WTC11 (cell line): ENCODE measurements around the gene TLE4.

ENCODE experiments used
- HMGXB4 ChIP-seq: sonication (generic); formaldehyde crosslinking; IDR thresholded peaks from 2 replicates; pipeline ENCODE4 v1.8.1; 2023; ENCODE audit warnings: mild to moderate bottlenecking, moderate library complexity, missing genetic modification reagents
- MAX ChIP-seq: sonication (generic); formaldehyde crosslinking; IDR thresholded peaks from 2 replicates; pipeline ENCODE4 v1.8.0; 2022; ENCODE audit warnings: mild to moderate bottlenecking, missing genetic modification reagents
- PREB ChIP-seq: sonication (generic); formaldehyde crosslinking; IDR thresholded peaks from 2 replicates; pipeline ENCODE4 v1.8.1; 2022; ENCODE audit warnings: mild to moderate bottlenecking, missing genetic modification reagents, moderate library complexity, borderline replicate concordance
- TF ChIP-seq, protein P1 (sequence below): sonication (generic); formaldehyde crosslinking; IDR thresholded peaks from 2 replicates; pipeline ENCODE4 v1.8.1; 2023; ENCODE audit warnings: mild to moderate bottlenecking, missing genetic modification reagents, moderate library complexity
- TF ChIP-seq, protein P2 (sequence below): sonication (generic); formaldehyde crosslinking; IDR thresholded peaks from 2 replicates; pipeline ENCODE4 v1.8.0; 2023; ENCODE audit warnings: missing genetic modification reagents, mild to moderate bottlenecking, borderline replicate concordance
- TF ChIP-seq, protein P3 (sequence below): fragments of 200-600 bp; IDR thresholded peaks from 2 replicates; pipeline ENCODE4 v1.8.0; 2022; ENCODE audit warnings: antibody characterized with exemption

GRCh38 chr9:79687131-79687447, 115.3 kb downstream of the TLE4 start:
- TF ChIP-seq PREB (CRISPR knock-in tag), result no peak
- TF ChIP-seq, protein P1, sequence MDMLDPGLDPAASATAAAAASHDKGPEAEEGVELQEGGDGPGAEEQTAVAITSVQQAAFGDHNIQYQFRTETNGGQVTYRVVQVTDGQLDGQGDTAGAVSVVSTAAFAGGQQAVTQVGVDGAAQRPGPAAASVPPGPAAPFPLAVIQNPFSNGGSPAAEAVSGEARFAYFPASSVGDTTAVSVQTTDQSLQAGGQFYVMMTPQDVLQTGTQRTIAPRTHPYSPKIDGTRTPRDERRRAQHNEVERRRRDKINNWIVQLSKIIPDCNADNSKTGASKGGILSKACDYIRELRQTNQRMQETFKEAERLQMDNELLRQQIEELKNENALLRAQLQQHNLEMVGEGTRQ (CRISPR knock-in tag), result no peak
- TF ChIP-seq, protein P2, sequence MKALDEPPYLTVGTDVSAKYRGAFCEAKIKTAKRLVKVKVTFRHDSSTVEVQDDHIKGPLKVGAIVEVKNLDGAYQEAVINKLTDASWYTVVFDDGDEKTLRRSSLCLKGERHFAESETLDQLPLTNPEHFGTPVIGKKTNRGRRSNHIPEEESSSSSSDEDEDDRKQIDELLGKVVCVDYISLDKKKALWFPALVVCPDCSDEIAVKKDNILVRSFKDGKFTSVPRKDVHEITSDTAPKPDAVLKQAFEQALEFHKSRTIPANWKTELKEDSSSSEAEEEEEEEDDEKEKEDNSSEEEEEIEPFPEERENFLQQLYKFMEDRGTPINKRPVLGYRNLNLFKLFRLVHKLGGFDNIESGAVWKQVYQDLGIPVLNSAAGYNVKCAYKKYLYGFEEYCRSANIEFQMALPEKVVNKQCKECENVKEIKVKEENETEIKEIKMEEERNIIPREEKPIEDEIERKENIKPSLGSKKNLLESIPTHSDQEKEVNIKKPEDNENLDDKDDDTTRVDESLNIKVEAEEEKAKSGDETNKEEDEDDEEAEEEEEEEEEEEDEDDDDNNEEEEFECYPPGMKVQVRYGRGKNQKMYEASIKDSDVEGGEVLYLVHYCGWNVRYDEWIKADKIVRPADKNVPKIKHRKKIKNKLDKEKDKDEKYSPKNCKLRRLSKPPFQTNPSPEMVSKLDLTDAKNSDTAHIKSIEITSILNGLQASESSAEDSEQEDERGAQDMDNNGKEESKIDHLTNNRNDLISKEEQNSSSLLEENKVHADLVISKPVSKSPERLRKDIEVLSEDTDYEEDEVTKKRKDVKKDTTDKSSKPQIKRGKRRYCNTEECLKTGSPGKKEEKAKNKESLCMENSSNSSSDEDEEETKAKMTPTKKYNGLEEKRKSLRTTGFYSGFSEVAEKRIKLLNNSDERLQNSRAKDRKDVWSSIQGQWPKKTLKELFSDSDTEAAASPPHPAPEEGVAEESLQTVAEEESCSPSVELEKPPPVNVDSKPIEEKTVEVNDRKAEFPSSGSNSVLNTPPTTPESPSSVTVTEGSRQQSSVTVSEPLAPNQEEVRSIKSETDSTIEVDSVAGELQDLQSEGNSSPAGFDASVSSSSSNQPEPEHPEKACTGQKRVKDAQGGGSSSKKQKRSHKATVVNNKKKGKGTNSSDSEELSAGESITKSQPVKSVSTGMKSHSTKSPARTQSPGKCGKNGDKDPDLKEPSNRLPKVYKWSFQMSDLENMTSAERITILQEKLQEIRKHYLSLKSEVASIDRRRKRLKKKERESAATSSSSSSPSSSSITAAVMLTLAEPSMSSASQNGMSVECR (CRISPR knock-in tag), result no peak
- TF ChIP-seq, protein P3, sequence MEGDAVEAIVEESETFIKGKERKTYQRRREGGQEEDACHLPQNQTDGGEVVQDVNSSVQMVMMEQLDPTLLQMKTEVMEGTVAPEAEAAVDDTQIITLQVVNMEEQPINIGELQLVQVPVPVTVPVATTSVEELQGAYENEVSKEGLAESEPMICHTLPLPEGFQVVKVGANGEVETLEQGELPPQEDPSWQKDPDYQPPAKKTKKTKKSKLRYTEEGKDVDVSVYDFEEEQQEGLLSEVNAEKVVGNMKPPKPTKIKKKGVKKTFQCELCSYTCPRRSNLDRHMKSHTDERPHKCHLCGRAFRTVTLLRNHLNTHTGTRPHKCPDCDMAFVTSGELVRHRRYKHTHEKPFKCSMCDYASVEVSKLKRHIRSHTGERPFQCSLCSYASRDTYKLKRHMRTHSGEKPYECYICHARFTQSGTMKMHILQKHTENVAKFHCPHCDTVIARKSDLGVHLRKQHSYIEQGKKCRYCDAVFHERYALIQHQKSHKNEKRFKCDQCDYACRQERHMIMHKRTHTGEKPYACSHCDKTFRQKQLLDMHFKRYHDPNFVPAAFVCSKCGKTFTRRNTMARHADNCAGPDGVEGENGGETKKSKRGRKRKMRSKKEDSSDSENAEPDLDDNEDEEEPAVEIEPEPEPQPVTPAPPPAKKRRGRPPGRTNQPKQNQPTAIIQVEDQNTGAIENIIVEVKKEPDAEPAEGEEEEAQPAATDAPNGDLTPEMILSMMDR, result no peak
- no peak for TF ChIP-seq MAX
- no peak for TF ChIP-seq HMGXB4
